K562 (cell line): ENCODE results near the gene GINS3. TPM values are rescaled to one million over a fixed set of nuclear protein-coding genes. Genes with fewer than 3 reads are reported as not detected.

Source experiments
- ATF4 ChIP-seq: fragments of 450-650 bp; formaldehyde crosslinking; IDR thresholded peaks from 2 replicates; pipeline ENCODE4 v1.4.0; 2022; ENCODE audit warnings: mild to moderate bottlenecking, moderate library complexity
- BCOR ChIP-seq: fragments of 450-650 bp; IDR thresholded peaks from 2 replicates; pipeline ENCODE4 v1.6.1; 2016
- CHD1 ChIP-seq: fragments of 200-600 bp; sonication (generic); IDR thresholded peaks from one replicate; pipeline ENCODE4 v1.6.1; 2012; ENCODE audit warnings: mild to moderate bottlenecking, moderate library complexity, low read length, inconsistent platforms
- GABPA ChIP-seq: fragments of 200-800 bp; sonication (Bioruptor generic); conservative IDR thresholded peaks from 2 replicates; pipeline ENCODE4 v1.6.1; 2016; ENCODE audit warnings: low read depth, missing genetic modification characterization, missing compliant biosample characterization
- GATA2 ChIP-seq: sonication (generic); formaldehyde crosslinking; IDR thresholded peaks from 2 replicates; pipeline ENCODE4 v1.4.0; 2020; ENCODE audit warnings: mild to moderate bottlenecking, missing genetic modification reagents
- KAT2B ChIP-seq: IDR thresholded peaks from one replicate; pipeline ENCODE4 v1.6.1; 2012; ENCODE audit warnings: low read depth, mild to moderate bottlenecking, control low read depth, inconsistent platforms, low read length, moderate library complexity
- KAT7 ChIP-seq: sonication (generic); formaldehyde crosslinking; IDR thresholded peaks from 2 replicates; pipeline ENCODE4 v1.8.0; 2022; ENCODE audit warnings: missing genetic modification reagents, mild to moderate bottlenecking, borderline replicate concordance
- LARP7 ChIP-seq: fragments of 450-650 bp; IDR thresholded peaks from 2 replicates; pipeline ENCODE4 v1.6.1; 2016
- MEF2A ChIP-seq: IDR thresholded peaks from 2 replicates; pipeline ENCODE4 v1.6.1; 2011; ENCODE audit warnings: low read depth, mild to moderate bottlenecking, low read length, moderate library complexity; ENCODE audit not compliant: control insufficient read depth
- PTBP1 ChIP-seq: fragments of 200-400 bp; formaldehyde crosslinking; IDR thresholded peaks from 2 replicates; pipeline ENCODE4 v1.6.1; 2017; ENCODE audit warnings: low read depth, low read length
- RERE ChIP-seq: sonication (generic); formaldehyde crosslinking; IDR thresholded peaks from 2 replicates; pipeline ENCODE4 v1.8.0; 2023; ENCODE audit warnings: missing genetic modification reagents, mild to moderate bottlenecking, borderline replicate concordance
- SAFB ChIP-seq: fragments of 200-400 bp; formaldehyde crosslinking; IDR thresholded peaks from 2 replicates; pipeline ENCODE4 v1.6.1; 2017; ENCODE audit warnings: low read depth, low read length, borderline replicate concordance
- TBP ChIP-seq: optimal IDR thresholded peaks from 2 replicates; pipeline ENCODE3; 2011; ENCODE audit warnings: low read depth, low read length, improper control_type of control experiment
- TRIM25 ChIP-seq: fragments of 450-650 bp; IDR thresholded peaks from 2 replicates; pipeline ENCODE4 v1.7.0; 2016; ENCODE audit warnings: borderline replicate concordance
- ZNF408 ChIP-seq: fragments of 250-450 bp; sonication (Bioruptor Pico); IDR thresholded peaks from 2 replicates; pipeline ENCODE4 v1.4.0; 2020; ENCODE audit warnings: low read depth, mild to moderate bottlenecking, moderate library complexity
- ZNF639 ChIP-seq, 2 experiments: fragments of 200-800 bp in 1 of 2; sonication (Bioruptor generic) in 1 of 2; sonication (generic) in 1 of 2; formaldehyde crosslinking in 1 of 2; IDR thresholded peaks in 1 of 2; conservative IDR thresholded peaks in 1 of 2; 2 replicates each; pipeline versions ENCODE4 v1.5.0 to v1.6.1; 2016 to 2020; ENCODE audit warnings: missing compliant biosample characterization in 1 of 2, missing genetic modification characterization in 1 of 2, missing genetic modification reagents in 1 of 2
- ZNF699 ChIP-seq: fragments of 250-450 bp; sonication (Bioruptor Pico); IDR thresholded peaks from 2 replicates; pipeline ENCODE4 v1.8.0; 2021; ENCODE audit warnings: mild to moderate bottlenecking, moderate library complexity; ENCODE audit not compliant: insufficient replicate concordance
- polyA plus RNA-seq, 8 experiments: library from polyadenylated mRNA; depleted of rRNA in 4 of 8; stranded (reverse) in 5 of 8; unstranded in 3 of 8; fragments of >200 nt; fragmentation: Nextera tagmentation in 2 of 8; fragmentation: Illumina TruSeq in 1 of 8; extraction: Ambion mirVana in 2 of 8; extraction: Trizol in 1 of 8; gene quantifications; 2 replicates each; pipeline versions ENCODE4 v1.2.1 to v1.2.3, GENCODE V29; 2011 to 2014; ENCODE audit warnings: inconsistent platforms in 1 of 8, missing spikeins in 1 of 8
- total RNA-seq, 7 experiments: library from RNA; depleted of rRNA in 6 of 7; stranded (reverse); fragments of >200 nt in 6 of 7; fragmentation: Illumina TruSeq in 2 of 7; extraction: Trizol in 2 of 7; gene quantifications; 2 replicates each; pipeline versions ENCODE4 v1.2.1 to v1.2.3, GENCODE V29; 2011 to 2021; ENCODE audit warnings: low replicate concordance in 1 of 7

Gene GINS3
- total and polyA plus RNA-seq, 9 of the 15 experiments (the other 6 are each of a cell fraction or from before 2014, with no cell fraction given): 17.8 to 31.9 (median 25.4) TPM

GRCh38 chr16:58392215-58393137, at the start of gene GINS3 (continued):
- TF ChIP-seq KAT7 (CRISPR knock-in tag): no peak
- TF ChIP-seq GABPA: peak; percentile 90
- peak; percentile 56 for TF ChIP-seq TBP
- TF ChIP-seq TRIM25: 0 out of 2 replicates have a peak, but pooled peaks have one; percentile 48
- no peak for TF ChIP-seq RERE (CRISPR knock-in tag)
- no peak for TF ChIP-seq GATA2 (CRISPR knock-in tag)
- TF ChIP-seq SAFB: no peak
- TF ChIP-seq ATF4 (CRISPR knock-in tag): no peak
- peak; percentile 64; the same call in 1 of the 2 replicates for TF ChIP-seq BCOR
- peak; percentile 53 for TF ChIP-seq CHD1
- TF ChIP-seq LARP7: no peak
- no peak for TF ChIP-seq KAT2B
- TF ChIP-seq PTBP1: no peak
- no peak for TF ChIP-seq MEF2A
- TF ChIP-seq ZNF408 (CRISPR knock-in tag): no peak
- no peak for TF ChIP-seq ZNF699 (CRISPR knock-in tag)
- peak in 1 of 2 experiments; percentile 51; a peak in 2 of 4 replicates for TF ChIP-seq ZNF639 (CRISPR knock-in tag; conservative IDR thresholded peaks at IDR 0.05 in 1 of 2, IDR thresholded peaks at IDR 0.05 in 1 of 2)
